GM19238 (cell line): ENCODE measurements around the gene CFAP107.
"Not testable (repeated sequence)": the region's sequence is repeated elsewhere in the genome, so short reads cannot be mapped to it uniquely, and the experiment has no call there.

Experiments used
- DNase-seq: peaks from one replicate; pipeline ENCODE4 v3.0.0; 2011; ENCODE audit warnings: low spot score; ENCODE audit not compliant: insufficient read length

The CFAP107 gene

GRCh38 chr1:12745992-12746323, at the start of gene CFAP107:
TSS of gene CFAP107 (plus strand) at chr1:12746200. CDS start at chr1:12746431, 231 bp downstream.
- DNase-seq: no peak

- no peak for DNase-seq
Measured at GRCh38 chr1:12696658-12697057, 49.3 kb upstream of the CFAP107 start.

GRCh38 chr1:12697397-12697796, 48.6 kb upstream of the CFAP107 start:
- no peak for DNase-seq

- DNase-seq: no peak
Measured at GRCh38 chr1:12703821-12704451, 42.1 kb upstream of the CFAP107 start.

- DNase-seq: no peak
Measured at GRCh38 chr1:12706061-12706460, 39.9 kb upstream of the CFAP107 start.

GRCh38 chr1:12708396-12709090, 37.5 kb upstream of the CFAP107 start:
- DNase-seq: no peak

- no peak for DNase-seq
Measured at GRCh38 chr1:12709091-12709491, 36.9 kb upstream of the CFAP107 start.

- DNase-seq: no peak
Measured at GRCh38 chr1:12709696-12710095, 36.3 kb upstream of the CFAP107 start.

GRCh38 chr1:12711536-12711935, 34.5 kb upstream of the CFAP107 start:
- DNase-seq: no peak

GRCh38 chr1:12712076-12712475, 33.9 kb upstream of the CFAP107 start:
- DNase-seq: no peak

GRCh38 chr1:12712929-12713328, 33.1 kb upstream of the CFAP107 start:
- DNase-seq: no peak

- not testable (repeated sequence) for DNase-seq
Measured at GRCh38 chr1:12713651-12714050, 32.3 kb upstream of the CFAP107 start.

GRCh38 chr1:12714710-12715475, 31.1 kb upstream of the CFAP107 start:
- DNase-seq: no peak

GRCh38 chr1:12715896-12716437, 30.0 kb upstream of the CFAP107 start, which contains the start of gene AADACL3:
TSS of gene AADACL3 (plus strand) at chr1:12716110. CDS start at chr1:12716177, 67 bp downstream.
- no peak for DNase-seq

- DNase-seq: no peak
Measured at GRCh38 chr1:12717301-12717838, 28.6 kb upstream of the CFAP107 start.

- no peak for DNase-seq
Measured at GRCh38 chr1:12722626-12723025, 23.4 kb upstream of the CFAP107 start.

GRCh38 chr1:12728391-12728790, 17.6 kb upstream of the CFAP107 start:
- DNase-seq: no peak

GRCh38 chr1:12730156-12730555, 15.8 kb upstream of the CFAP107 start:
- DNase-seq: no peak

- DNase-seq: not testable (repeated sequence)
Measured at GRCh38 chr1:12731084-12731483, 14.9 kb upstream of the CFAP107 start.

GRCh38 chr1:12734651-12735050, 11.3 kb upstream of the CFAP107 start:
- DNase-seq: no peak

GRCh38 chr1:12738934-12739333, 7.1 kb upstream of the CFAP107 start:
- no peak for DNase-seq

- DNase-seq: no peak
Measured at GRCh38 chr1:12739613-12740012, 6.4 kb upstream of the CFAP107 start.
